GM23338 (cell line): ENCODE data around the gene OR2A5. TPM values are rescaled to one million over a fixed set of nuclear protein-coding genes. Genes with fewer than 3 reads are reported as not detected.
A peak's percentile ranks its signal among the peaks of the same experiment; 100 is the strongest.
"Not testable (repeated sequence)": the region's sequence is repeated elsewhere in the genome, so short reads cannot be mapped to it uniquely, and the experiment has no call there.

Experiments
- ATAC-seq: fragments of 200-7000 bp; cut with Tn5 transposase; 3 replicates; pipeline ENCODE4 v1.9.1; 2020
- DNase-seq: peaks from one replicate; pipeline ENCODE4 v3.0.0-alpha.2; 2015; ENCODE audit warnings: low spot score
- H2AFZ ChIP-seq: fragments of 200-600 bp; sonication (generic); 2 replicates; pipeline ENCODE4 v1.8.0; 2016; ENCODE audit warnings: antibody characterized with exemption, mild to moderate bottlenecking, moderate library complexity
- H3F3A ChIP-seq: fragments of 200-600 bp; sonication (generic); replicated peaks from 2 replicates; pipeline ENCODE4 v1.8.0; 2017; ENCODE audit warnings: antibody characterized with exemption, mixed run types, low read depth
- H3K27ac ChIP-seq: fragments of 200-600 bp; sonication (generic); 2 replicates; pipeline ENCODE4 v1.6.1; 2016; ENCODE audit warnings: low read depth
- H3K27me3 ChIP-seq: fragments of 200-600 bp; sonication (generic); 2 replicates; pipeline ENCODE4 v1.8.0; 2016; ENCODE audit warnings: mild to moderate bottlenecking, mixed run types, moderate library complexity; ENCODE audit not compliant: insufficient read depth
- H3K36me3 ChIP-seq: fragments of 200-600 bp; sonication (generic); 2 replicates; pipeline ENCODE4 v1.8.0; 2016; ENCODE audit warnings: mild to moderate bottlenecking; ENCODE audit not compliant: insufficient read depth
- H3K4me1 ChIP-seq: fragments of 200-600 bp; sonication (generic); 2 replicates; pipeline ENCODE4 v1.8.0; 2016; ENCODE audit warnings: mild to moderate bottlenecking, moderate library complexity; ENCODE audit not compliant: insufficient read depth
- H3K4me2 ChIP-seq: fragments of 200-600 bp; sonication (generic); 2 replicates; pipeline ENCODE4 v1.7.1; 2017; ENCODE audit warnings: mixed run types
- H3K4me3 ChIP-seq: fragments of 200-600 bp; sonication (generic); 2 replicates; pipeline ENCODE4 v1.6.1; 2016; ENCODE audit warnings: mixed run types
- H3K79me2 ChIP-seq: fragments of 200-600 bp; sonication (generic); replicated peaks from 2 replicates; pipeline ENCODE4 v1.8.0; 2017; ENCODE audit warnings: mild to moderate bottlenecking; ENCODE audit not compliant: insufficient read depth
- H3K9me2 ChIP-seq: fragments of 200-600 bp; sonication (generic); 2 replicates; pipeline ENCODE4 v1.8.0; 2017; ENCODE audit not compliant: insufficient read depth
- H4K20me1 ChIP-seq: fragments of 200-600 bp; sonication (generic); replicated peaks from 2 replicates; pipeline ENCODE4 v1.8.0; 2017; ENCODE audit warnings: mild to moderate bottlenecking; ENCODE audit not compliant: insufficient read depth
- H3K27ac Mint-ChIP-seq: 2 replicates; pipeline ENCODE4 v1.8.0; 2020; ENCODE audit warnings: inconsistent platforms, mild to moderate bottlenecking, moderate library complexity, mixed read lengths
- H3K27me3 Mint-ChIP-seq: 3 replicates; pipeline ENCODE4 v1.8.0; 2022; ENCODE audit warnings: low read depth, mild to moderate bottlenecking, moderate library complexity, mixed read lengths, inconsistent platforms; ENCODE audit not compliant: insufficient read depth, poor library complexity
- H3K36me3 Mint-ChIP-seq: 3 replicates; pipeline ENCODE4 v1.8.0; 2021; ENCODE audit warnings: low read depth, mild to moderate bottlenecking, inconsistent platforms, moderate library complexity, mixed read lengths
- H3K4me1 Mint-ChIP-seq: 3 replicates; pipeline ENCODE4 v1.8.0; 2020; ENCODE audit warnings: mild to moderate bottlenecking, inconsistent platforms, mixed read lengths
- H3K4me3 Mint-ChIP-seq: 3 replicates; pipeline ENCODE4 v1.8.0; 2021; ENCODE audit warnings: moderate library complexity, mild to moderate bottlenecking, inconsistent platforms, mixed read lengths
- H3K9me3 Mint-ChIP-seq: 3 replicates; pipeline ENCODE4 v1.8.0; 2020; ENCODE audit warnings: moderate library complexity, mild to moderate bottlenecking, inconsistent platforms, mixed read lengths
- CREB1 ChIP-seq: fragments of 250-450 bp; sonication (Bioruptor Pico); IDR thresholded peaks from 2 replicates; pipeline ENCODE4 v1.5.0; 2020; ENCODE audit warnings: low read depth, mild to moderate bottlenecking, moderate library complexity
- CTCF ChIP-seq, 2 experiments: fragments of 200-600 bp in 1 of 2; sonication (generic) in 1 of 2; conservative IDR thresholded peaks; 2 replicates each; pipeline versions ENCODE4 v1.5.1 to v1.6.1; 2016 to 2017; ENCODE audit warnings: antibody characterized with exemption in 2 of 2, low read depth in 2 of 2, mild to moderate bottlenecking in 2 of 2, moderate library complexity in 1 of 2
- ETS1 ChIP-seq: IDR thresholded peaks from 2 replicates; pipeline ENCODE4 v1.6.1; 2016; ENCODE audit warnings: antibody characterized with exemption
- EZH2 ChIP-seq: fragments of 200-600 bp; sonication (generic); IDR thresholded peaks from one replicate; pipeline ENCODE4 v1.8.0; 2017; ENCODE audit warnings: antibody characterized with exemption, mild to moderate bottlenecking, low read depth; ENCODE audit not compliant: unreplicated experiment
- EZH2phosphoT487 ChIP-seq: fragments of 200-600 bp; sonication (generic); IDR thresholded peaks from one replicate; pipeline ENCODE4 v1.8.1; 2018; ENCODE audit warnings: antibody characterized with exemption; ENCODE audit not compliant: unreplicated experiment
- NANOG ChIP-seq: IDR thresholded peaks from 2 replicates; pipeline ENCODE4 v1.6.1; 2016; ENCODE audit warnings: antibody characterized with exemption, borderline replicate concordance
- POLR2AphosphoS5 ChIP-seq: IDR thresholded peaks from 2 replicates; pipeline ENCODE4 v1.6.1; 2016; ENCODE audit warnings: antibody characterized with exemption, low read depth
- ZNF331 ChIP-seq: fragments of 250-450 bp; sonication (Bioruptor Pico); IDR thresholded peaks from 2 replicates; pipeline ENCODE4 v1.5.0; 2020; ENCODE audit warnings: low read depth, mild to moderate bottlenecking, moderate library complexity
- ZNF462 ChIP-seq: fragments of 250-450 bp; sonication (Bioruptor Pico); IDR thresholded peaks from 2 replicates; pipeline ENCODE4 v1.5.0; 2020; ENCODE audit warnings: mild to moderate bottlenecking, moderate library complexity
- polyA plus RNA-seq: library from polyadenylated mRNA; unstranded; fragments of >200 nt; fragmentation: Nextera tagmentation; extraction: Ambion mirVana; gene quantifications from 2 replicates; pipeline ENCODE4 v1.2.1, GENCODE V29; 2016
- total RNA-seq: library from RNA; depleted of rRNA; stranded (reverse); fragments of >200 nt; shearing (Covaris generic); gene quantifications from 2 replicates; pipeline ENCODE4 v1.2.3, GENCODE V29; 2014
- TF ChIP-seq, protein P1 (sequence below): IDR thresholded peaks from one replicate; pipeline ENCODE4 v1.6.1; 2018; ENCODE audit warnings: antibody characterized with exemption; ENCODE audit not compliant: unreplicated experiment

The OR2A5 gene
- total and polyA plus RNA-seq, 2 experiments from 2014 or later, result not detected

- not testable (repeated sequence) for H3F3A ChIP-seq, H3K27ac ChIP-seq, H3K4me2 ChIP-seq, ATAC-seq, H3K36me3 Mint-ChIP-seq, H3K4me3 Mint-ChIP-seq, H3K9me2 ChIP-seq, H3K79me2 ChIP-seq, H3K9me3 Mint-ChIP-seq, H3K4me1 Mint-ChIP-seq, H3K27ac Mint-ChIP-seq, H3K4me3 ChIP-seq, H3K36me3 ChIP-seq, H3K27me3 Mint-ChIP-seq, H4K20me1 ChIP-seq, DNase-seq, H3K27me3 ChIP-seq, H3K4me1 ChIP-seq
- H2AFZ ChIP-seq, result 0 out of 2 replicates have a peak overlapping the region, but pooled peaks have one; percentile 47
Observed at GRCh38 chr7:144050884-144051283, 2.1 kb downstream of the OR2A5 start.

GRCh38 chr7:144057954-144058353, 9.2 kb downstream of the OR2A5 start:
- Histone ChIP-seq H3K36me3 (no peaks in the 10 kb centered on the region), H3F3A (no peaks in the 10 kb centered on the region), H4K20me1 (no peaks in the 10 kb centered on the region), H3K4me3 (no peak overlapping the region), H3K4me2 (no peak overlapping the region), H3K27ac (no peak overlapping the region), H3K4me1 (no peaks in the 10 kb centered on the region), H3K9me2 (peaks cover 3% of the 10 kb centered on the region; the same call in 1 of the 2 replicates), H3K27me3 (no peaks in the 10 kb centered on the region), H3K79me2 (no peaks in the 10 kb centered on the region), H2AFZ (no peak overlapping the region)
- Mint-ChIP-seq H3K9me3 (peaks cover 13% of the 10 kb centered on the region; the same call in 2 of the 3 replicates), H3K4me3 (no peak overlapping the region), H3K4me1 (peaks cover 12% of the 10 kb centered on the region), H3K36me3 (peaks cover 12% of the 10 kb centered on the region), H3K27ac (no peak overlapping the region), H3K27me3 (no peaks in the 10 kb centered on the region)
- DNase-seq (no peak), ATAC-seq (no peak)
- TF ChIP-seq, protein P1, sequence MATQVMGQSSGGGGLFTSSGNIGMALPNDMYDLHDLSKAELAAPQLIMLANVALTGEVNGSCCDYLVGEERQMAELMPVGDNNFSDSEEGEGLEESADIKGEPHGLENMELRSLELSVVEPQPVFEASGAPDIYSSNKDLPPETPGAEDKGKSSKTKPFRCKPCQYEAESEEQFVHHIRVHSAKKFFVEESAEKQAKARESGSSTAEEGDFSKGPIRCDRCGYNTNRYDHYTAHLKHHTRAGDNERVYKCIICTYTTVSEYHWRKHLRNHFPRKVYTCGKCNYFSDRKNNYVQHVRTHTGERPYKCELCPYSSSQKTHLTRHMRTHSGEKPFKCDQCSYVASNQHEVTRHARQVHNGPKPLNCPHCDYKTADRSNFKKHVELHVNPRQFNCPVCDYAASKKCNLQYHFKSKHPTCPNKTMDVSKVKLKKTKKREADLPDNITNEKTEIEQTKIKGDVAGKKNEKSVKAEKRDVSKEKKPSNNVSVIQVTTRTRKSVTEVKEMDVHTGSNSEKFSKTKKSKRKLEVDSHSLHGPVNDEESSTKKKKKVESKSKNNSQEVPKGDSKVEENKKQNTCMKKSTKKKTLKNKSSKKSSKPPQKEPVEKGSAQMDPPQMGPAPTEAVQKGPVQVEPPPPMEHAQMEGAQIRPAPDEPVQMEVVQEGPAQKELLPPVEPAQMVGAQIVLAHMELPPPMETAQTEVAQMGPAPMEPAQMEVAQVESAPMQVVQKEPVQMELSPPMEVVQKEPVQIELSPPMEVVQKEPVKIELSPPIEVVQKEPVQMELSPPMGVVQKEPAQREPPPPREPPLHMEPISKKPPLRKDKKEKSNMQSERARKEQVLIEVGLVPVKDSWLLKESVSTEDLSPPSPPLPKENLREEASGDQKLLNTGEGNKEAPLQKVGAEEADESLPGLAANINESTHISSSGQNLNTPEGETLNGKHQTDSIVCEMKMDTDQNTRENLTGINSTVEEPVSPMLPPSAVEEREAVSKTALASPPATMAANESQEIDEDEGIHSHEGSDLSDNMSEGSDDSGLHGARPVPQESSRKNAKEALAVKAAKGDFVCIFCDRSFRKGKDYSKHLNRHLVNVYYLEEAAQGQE, result no peak
- TF ChIP-seq NANOG (no peak), ZNF462 (CRISPR knock-in tag) (no peak), EZH2phosphoT487 (no peak), CREB1 (CRISPR knock-in tag) (no peak), CTCF (conservative IDR thresholded peaks at IDR 0.05; ENCODE audit: low read depth in 2 of 2) (no peak), ETS1 (no peak), ZNF331 (CRISPR knock-in tag) (no peak), EZH2 (no peak), POLR2AphosphoS5 (no peak)
